Stomach (tissue), 9 donors: ENCODE results near the gene SNRNP40. TPM values are rescaled to one million over a fixed set of nuclear protein-coding genes. Genes with fewer than 3 reads are reported as not detected.

Source experiments
- DNase-seq, 2 donors: peaks; one replicate each; pipeline versions ENCODE4 v3.0.0 to v3.0.0-alpha.2; 2013 to 2019
- H3K27ac ChIP-seq, 5 donors: fragments of 200-600 bp in 4 of 5; sonication (generic) in 4 of 5; one replicate each; pipeline ENCODE4 v1.5.1; 2013 to 2019; ENCODE audit warnings: mild to moderate bottlenecking in 1 of 5, moderate library complexity in 1 of 5
- H3K27me3 ChIP-seq, 3 donors: fragments of 200-600 bp; sonication (generic); one replicate each; pipeline ENCODE4 v1.5.1; 2017 to 2019; ENCODE audit warnings: mixed run types in 1 of 3
- H3K36me3 ChIP-seq, 4 donors: fragments of 200-600 bp; sonication (generic); 1 replicate in 3 of 4; 2 replicates in 1 of 4; pipeline ENCODE4 v1.5.1; 2016 to 2019
- H3K4me1 ChIP-seq, 4 donors: fragments of 200-600 bp; sonication (generic); one replicate each; pipeline ENCODE4 v1.5.1; 2016 to 2019
- H3K4me3 ChIP-seq, 4 donors: fragments of 200-600 bp; sonication (generic) in 3 of 4; one replicate each; pipeline ENCODE4 v1.5.1; 2016 to 2019; ENCODE audit warnings: mild to moderate bottlenecking in 1 of 4
- H3K9me3 ChIP-seq, 4 donors: fragments of 200-600 bp; sonication (generic); one replicate each; pipeline ENCODE4 v1.5.1; 2016 to 2019
- EP300 ChIP-seq: sonication (generic); formaldehyde crosslinking; IDR thresholded peaks from one replicate; pipeline ENCODE4 v1.6.1; 2017; ENCODE audit warnings: antibody characterized with exemption
- POLR2A ChIP-seq, 4 donors: fragments of 450-650 bp; IDR thresholded peaks; one replicate each; pipeline ENCODE4 v1.6.1; 2016; ENCODE audit warnings: antibody characterized with exemption in 4 of 4, control low read depth in 2 of 4, mild to moderate bottlenecking in 1 of 4, moderate library complexity in 1 of 4
- POLR2AphosphoS5 ChIP-seq, 3 donors: sonication (generic); formaldehyde crosslinking; IDR thresholded peaks; one replicate each; pipeline ENCODE4 v1.6.1; 2016; ENCODE audit warnings: antibody characterized with exemption in 3 of 3
- WGBS, 5 donors: extraction: QIAGEN DNeasy Blood & Tissue Kit in 3 of 5; methylation state at CpG; one replicate each; pipeline versions ENCODE4 v1.1.5 to v1.1.7; 2013 to 2018; 5-methylcytosine and 5-hydroxymethylcytosine counted together
- intact Hi-C: fragments of 100-400 bp; cut with DNase I; formaldehyde crosslinking; loops from one replicate; pipeline ENCODE4 v1.15.1; 2023; ENCODE audit warnings: low total_unique reads
- polyA plus RNA-seq, 3 donors: library from polyadenylated mRNA; stranded (reverse); fragments of 200-250 nt; gene quantifications; one replicate each; pipeline ENCODE4 v1.2.3, GENCODE V29; 2013
- total RNA-seq, 5 donors: library from RNA; depleted of rRNA; stranded (reverse); fragments of >200 nt; gene quantifications; one replicate each; pipeline versions ENCODE4 v1.1.0 to v1.2.3, GENCODE V29; 2014 to 2016
- TF ChIP-seq, protein P1 (sequence below), 7 experiments: fragments of 450-650 bp in 4 of 7; fragments of 200-600 bp in 3 of 7; sonication (generic) in 3 of 7; IDR thresholded peaks; one replicate each; pipeline ENCODE4 v1.5.1; 2016 to 2019; ENCODE audit warnings: antibody characterized with exemption in 7 of 7, control low read depth in 2 of 7, mild to moderate bottlenecking in 1 of 7
- donor health status: healthy with polysubstance abuse.
- donor health status: Bipolar disorder and iron deficiency.
- donor health status: healthy.

Gene SNRNP40
- total and polyA plus RNA-seq, 8 donors, result 1.8 to 100 (median 19.5) TPM

DNA sequence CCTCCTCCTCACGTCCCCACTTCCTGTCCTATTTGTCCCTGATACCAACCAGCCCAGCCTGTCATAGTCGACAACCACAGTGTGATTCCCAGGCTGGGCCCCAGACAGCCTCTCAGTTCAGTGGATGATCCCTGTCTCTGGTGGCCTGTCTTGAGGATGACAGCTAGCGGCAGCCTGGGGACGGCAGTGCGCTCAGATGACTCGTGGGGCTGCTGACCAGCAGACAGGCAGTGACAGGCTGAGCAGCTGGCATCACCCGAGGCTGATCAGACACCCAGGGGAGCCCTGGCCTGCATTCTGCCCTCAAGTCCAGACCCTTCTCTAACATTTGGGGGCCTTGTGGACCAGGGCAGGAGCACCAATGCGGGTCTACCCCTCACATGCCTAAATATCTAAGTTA lies 77.9 kb downstream of the SNRNP40 start:
- Histone ChIP-seq H3K4me1 (peaks cover 0 to 6% (median 5%) of the 10 kb centered on the region in 4 donors), H3K27ac (no peak overlapping the region), H3K36me3 (no peaks in the 10 kb centered on the region), H3K4me3 (no peak overlapping the region), H3K9me3 (no peaks in the 10 kb centered on the region), H3K27me3 (peaks cover 0 to 30% (median 0%) of the 10 kb centered on the region in 3 donors)
- 77 to 84% (median 81%) methylated on average over 7 to 8 of the region's 8 CpGs for WGBS, 5 donors
- intact Hi-C loops, result no loop called here
- no peak for DNase-seq
- no peak for TF ChIP-seq POLR2AphosphoS5 (IDR thresholded peaks at IDR 0.05)
- TF ChIP-seq, protein P1, sequence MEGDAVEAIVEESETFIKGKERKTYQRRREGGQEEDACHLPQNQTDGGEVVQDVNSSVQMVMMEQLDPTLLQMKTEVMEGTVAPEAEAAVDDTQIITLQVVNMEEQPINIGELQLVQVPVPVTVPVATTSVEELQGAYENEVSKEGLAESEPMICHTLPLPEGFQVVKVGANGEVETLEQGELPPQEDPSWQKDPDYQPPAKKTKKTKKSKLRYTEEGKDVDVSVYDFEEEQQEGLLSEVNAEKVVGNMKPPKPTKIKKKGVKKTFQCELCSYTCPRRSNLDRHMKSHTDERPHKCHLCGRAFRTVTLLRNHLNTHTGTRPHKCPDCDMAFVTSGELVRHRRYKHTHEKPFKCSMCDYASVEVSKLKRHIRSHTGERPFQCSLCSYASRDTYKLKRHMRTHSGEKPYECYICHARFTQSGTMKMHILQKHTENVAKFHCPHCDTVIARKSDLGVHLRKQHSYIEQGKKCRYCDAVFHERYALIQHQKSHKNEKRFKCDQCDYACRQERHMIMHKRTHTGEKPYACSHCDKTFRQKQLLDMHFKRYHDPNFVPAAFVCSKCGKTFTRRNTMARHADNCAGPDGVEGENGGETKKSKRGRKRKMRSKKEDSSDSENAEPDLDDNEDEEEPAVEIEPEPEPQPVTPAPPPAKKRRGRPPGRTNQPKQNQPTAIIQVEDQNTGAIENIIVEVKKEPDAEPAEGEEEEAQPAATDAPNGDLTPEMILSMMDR (IDR thresholded peaks at IDR 0.05), result no peak
- TF ChIP-seq POLR2A (IDR thresholded peaks at IDR 0.05), result no peak
- TF ChIP-seq EP300, result no peak

DNA sequence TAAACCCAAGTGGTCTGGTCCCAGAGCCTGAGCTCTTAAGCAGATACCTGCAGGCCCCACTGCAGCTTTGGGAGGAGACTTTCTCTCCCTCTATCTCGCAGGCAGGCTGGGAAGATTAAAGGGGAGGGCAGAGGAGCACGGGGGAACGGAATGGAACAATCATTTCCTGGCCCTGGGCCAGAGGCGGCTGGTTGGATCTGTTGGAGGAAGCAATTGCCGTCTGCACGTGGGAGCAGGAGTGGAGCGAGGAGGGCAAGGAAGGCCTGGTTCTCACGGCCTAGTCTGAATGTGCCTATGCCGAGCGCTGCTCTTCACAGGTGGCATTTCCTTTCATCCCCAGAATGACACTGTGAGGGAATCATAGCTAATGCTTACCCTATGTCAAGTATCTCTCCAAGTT lies 80.6 kb downstream of the SNRNP40 start:
- H3K4me1 ChIP-seq, result peaks cover 0 to 6% (median 5%) of the 10 kb centered on the region in 4 donors
- 13 to 24% (median 15%) methylated on average over 10 of the region's 10 CpGs for WGBS, 5 donors
- intact Hi-C loops, result no loop called here
- DNase-seq, result peak; percentile 54 to 91
- H3K27ac ChIP-seq, result no peak overlapping the region
- H3K27me3 ChIP-seq, result peaks cover 0 to 16% (median 0%) of the 10 kb centered on the region in 3 donors
- H3K36me3 ChIP-seq, result no peaks in the 10 kb centered on the region
- no peak overlapping the region for H3K4me3 ChIP-seq
- H3K9me3 ChIP-seq, result peaks cover 0 to 1% (median 0%) of the 10 kb centered on the region in 4 donors
- no peak for TF ChIP-seq POLR2A (IDR thresholded peaks at IDR 0.05)
- no peak for TF ChIP-seq POLR2AphosphoS5 (IDR thresholded peaks at IDR 0.05)
- TF ChIP-seq, protein P1 (IDR thresholded peaks at IDR 0.05), result no peak
- TF ChIP-seq EP300, result no peak

DNA sequence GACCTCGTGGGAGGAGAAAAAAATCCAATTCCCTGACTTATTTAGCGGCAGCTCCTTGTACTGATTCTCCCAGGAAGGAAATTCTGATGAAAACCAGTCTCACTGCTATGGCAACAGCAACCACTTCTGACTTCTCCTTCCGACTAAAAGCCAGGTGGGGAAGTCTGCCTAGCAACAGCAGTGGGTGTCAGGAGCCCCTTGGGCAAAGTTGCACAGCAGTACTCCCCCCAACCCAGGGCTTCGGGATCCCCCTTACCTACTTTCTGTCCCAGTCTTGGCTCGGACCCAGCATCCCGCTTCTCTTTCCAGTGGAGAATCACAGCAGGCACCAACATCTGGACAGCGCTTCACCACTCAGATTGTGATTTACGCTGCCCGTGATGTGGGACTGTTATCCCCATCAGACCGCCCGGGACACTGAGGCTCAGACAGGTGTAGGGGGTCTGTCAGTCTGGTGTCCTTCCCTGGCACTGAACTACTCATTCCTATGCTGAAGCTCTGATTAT lies 81.5 kb downstream of the SNRNP40 start:
- intact Hi-C loops, result no loop called here
- Histone ChIP-seq H3K27ac (no peak overlapping the region), H3K4me1 (peaks cover 0 to 6% (median 5%) of the 10 kb centered on the region in 4 donors), H3K4me3 (no peak overlapping the region), H3K27me3 (peaks cover 0 to 16% (median 0%) of the 10 kb centered on the region in 3 donors), H3K36me3 (no peaks in the 10 kb centered on the region), H3K9me3 (peaks cover 0 to 7% (median 0%) of the 10 kb centered on the region in 4 donors)
- 53 to 74% (median 72%) methylated on average over 10 to 11 of the region's 11 CpGs for WGBS, 5 donors
- TF ChIP-seq POLR2A (IDR thresholded peaks at IDR 0.05), result no peak
- TF ChIP-seq, protein P1 (IDR thresholded peaks at IDR 0.05), result no peak
- no peak for TF ChIP-seq EP300
- no peak for TF ChIP-seq POLR2AphosphoS5 (IDR thresholded peaks at IDR 0.05)
- peak in 1 of 2 donors; percentile 54 for DNase-seq

- intact Hi-C loops, result no loop called here
- peaks cover 0 to 6% (median 5%) of the 10 kb centered on the region in 4 donors for H3K4me1 ChIP-seq
- H3K27me3 ChIP-seq, result peaks cover 0 to 16% (median 0%) of the 10 kb centered on the region in 3 donors
- H3K27ac ChIP-seq, result no peak overlapping the region
- WGBS, 5 donors, result 51 to 64% (median 58%) methylated on average over 12 of the region's 12 CpGs
- TF ChIP-seq EP300, result no peak
- TF ChIP-seq POLR2A (IDR thresholded peaks at IDR 0.05), result no peak
- H3K36me3 ChIP-seq, result no peaks in the 10 kb centered on the region
- H3K9me3 ChIP-seq, result peaks cover 0 to 7% (median 0%) of the 10 kb centered on the region in 4 donors
- no peak for DNase-seq
- no peak overlapping the region for H3K4me3 ChIP-seq
Measured at GRCh38 chr1:31214316-31215064, 82.1 kb downstream of the SNRNP40 start.

Other genes starting within 250 kb of the SNRNP40 start
- 100 to 1,000 TPM in 2 of 5 donors, 10 to 100 TPM in 3; 69.6 to 126 (median 98.2) TPM for gene PUM1, start 231.1 kb downstream of the SNRNP40 start, total RNA-seq
- gene PUM1, start 231.1 kb downstream of the SNRNP40 start, polyA plus RNA-seq, result 10 to 100 TPM; 12.9 to 24.1 (median 15.4) TPM
- not detected for gene NKAIN1, start 56.9 kb downstream of the SNRNP40 start, total RNA-seq
- gene NKAIN1, start 56.9 kb downstream of the SNRNP40 start, polyA plus RNA-seq, result under 1 TPM in 1 of 3 donors, not detected in 2; 0.08 TPM
- gene ZCCHC17, start 244 bp upstream of the SNRNP40 start, total RNA-seq, result 10 to 100 TPM in 2 of 5 donors, 1 to 10 TPM in 2, not detected in 1; 1.8 to 31.6 (median 15.0) TPM
- gene ZCCHC17, start 244 bp upstream of the SNRNP40 start, polyA plus RNA-seq, result 10 to 100 TPM; 23.2 to 39.0 (median 32.7) TPM
- 10 to 100 TPM in 3 of 5 donors, 1 to 10 TPM in 1, not detected in 1; 7.6 to 60.3 (median 15.6) TPM for gene FABP3, start 76.3 kb upstream of the SNRNP40 start, total RNA-seq
- 10 to 100 TPM; 43.0 to 73.5 (median 64.4) TPM for gene FABP3, start 76.3 kb upstream of the SNRNP40 start, polyA plus RNA-seq
- gene SERINC2, start 116.4 kb upstream of the SNRNP40 start, total RNA-seq, result 100 to 1,000 TPM in 1 of 5 donors, 10 to 100 TPM in 4; 12.3 to 114 (median 92.0) TPM
- 10 to 100 TPM; 50.9 to 76.3 (median 55.6) TPM for gene SERINC2, start 116.4 kb upstream of the SNRNP40 start, polyA plus RNA-seq